ENCODE results near the gene FLNB. TPM values are rescaled to one million over a fixed set of nuclear protein-coding genes. Genes with fewer than 3 reads are reported as not detected.

FLNB gene
- total and polyA plus RNA-seq, 2 of the 13 experiments (the other 11 are each of a cell fraction or from before 2014, with no cell fraction given): 106 to 130 TPM

- no peak for TF ChIP-seq ZBED4 (CRISPR knock-in tag; IDR thresholded peaks at IDR 0.05; ENCODE audit: borderline replicate concordance)
- TF ChIP-seq ZNF224 (CRISPR knock-in tag; IDR thresholded peaks at IDR 0.05): no peak
- TF ChIP-seq ZMYM2 (CRISPR knock-in tag; IDR thresholded peaks at IDR 0.05): no peak
Measured at GRCh38 chr3:58189691-58190090, 181.5 kb downstream of the FLNB start (continued).

GRCh38 chr3:58190291-58190690, 182.1 kb downstream of the FLNB start:
- no peak for ATAC-seq
- CTCF ChIA-PET (ENCODE audit: low intra/inter-chr PET ratio, low total read pairs): no interaction called here
- TF ChIP-seq ZBTB25 (CRISPR knock-in tag; IDR thresholded peaks at IDR 0.05): no peak
- TF ChIP-seq SP2 (CRISPR knock-in tag; IDR thresholded peaks at IDR 0.05): no peak
- TF ChIP-seq MEIS1 (CRISPR knock-in tag; IDR thresholded peaks at IDR 0.05; ENCODE audit: borderline replicate concordance): no peak
- no peak for TF ChIP-seq KLF9 (CRISPR knock-in tag; IDR thresholded peaks at IDR 0.05; ENCODE audit: low read depth)
- no peak for TF ChIP-seq TFAP4 (IDR thresholded peaks at IDR 0.05; ENCODE audit: borderline replicate concordance, low read depth)
- no peak for TF ChIP-seq PHB2 (IDR thresholded peaks at IDR 0.05; ENCODE audit: partially characterized antibody)
- no peak for TF ChIP-seq SP4 (CRISPR knock-in tag; IDR thresholded peaks at IDR 0.05)
- no peak for TF ChIP-seq NFAT5 (CRISPR knock-in tag; IDR thresholded peaks at IDR 0.05)
- TF ChIP-seq SKI (IDR thresholded peaks at IDR 0.05; ENCODE audit: partially characterized antibody): no peak

More at GRCh38 chr3:58190291-58190690, 182.1 kb downstream of the FLNB start:
- 93% methylated on average over 2 of the region's 4 CpGs for WGBS (ENCODE audit: low lambda C conversion rate)
- POLR2A ChIA-PET: interaction anchor here (1.0 to 3.9 kb wide), 4 partner anchors 11 to 116 kb away, joined by 3 to 28 read pairs (median 10); partner anchors contain the start of genes HTD2 and RPP14
- BruUV-seq (replicated peaks): no TSS peak
- Histone ChIP-seq H3K27me3 (ENCODE audit: control insufficient read depth in 1 of 2, insufficient read depth in 2 of 2, low read length in 2 of 2) (no peaks in the 10 kb centered on the region), H3K27ac (ENCODE audit: extremely low read length, insufficient read depth, low read length) (peak overlapping the region; percentile 84), H2AFZ (ENCODE audit: low read length) (no peak overlapping the region), H3K9ac (ENCODE audit: insufficient read depth, low read depth, low read length) (no peak overlapping the region), H3K4me1 (ENCODE audit: insufficient read depth, low read length) (peaks cover 91% of the 10 kb centered on the region), H3K79me2 (ENCODE audit: insufficient read depth, low read length) (no peaks in the 10 kb centered on the region), H3K9me3 (ENCODE audit: low read length) (no peaks in the 10 kb centered on the region), H3K36me3 (replicated peaks in 1 of 2; ENCODE audit: control insufficient read depth in 1 of 2, insufficient read depth in 2 of 2, low read length in 2 of 2) (no peaks in the 10 kb centered on the region), H3K4me2 (ENCODE audit: low read depth, low read length) (no peak overlapping the region), H4K20me1 (ENCODE audit: insufficient read depth, low read length) (no peaks in the 10 kb centered on the region), H3K4me3 (replicated peaks in 1 of 3; ENCODE audit: insufficient read depth in 1 of 3, low read depth in 2 of 3, low read length in 3 of 3) (no peak overlapping the region)
- no peak for DNase-seq (ENCODE audit: low spot score)
- intact Hi-C loops (cut with micrococcal nuclease; ENCODE audit: unreplicated experiment) (no loop called here), in situ Hi-C loops (cut with HindIII; ENCODE audit: extremely low pct_ligation_motif_present, low pct_unique_long_range_greater_than_20kb) (no loop called here)
- FAIRE-seq: no peak
